ENCODE measurements around the gene SPAG17. TPM values are rescaled to one million over a fixed set of nuclear protein-coding genes. Genes with fewer than 3 reads are reported as not detected.

Gene SPAG17
- total and polyA plus RNA-seq, 2 experiments from 2014 or later, result 1.0 to 1.1 TPM

DNA sequence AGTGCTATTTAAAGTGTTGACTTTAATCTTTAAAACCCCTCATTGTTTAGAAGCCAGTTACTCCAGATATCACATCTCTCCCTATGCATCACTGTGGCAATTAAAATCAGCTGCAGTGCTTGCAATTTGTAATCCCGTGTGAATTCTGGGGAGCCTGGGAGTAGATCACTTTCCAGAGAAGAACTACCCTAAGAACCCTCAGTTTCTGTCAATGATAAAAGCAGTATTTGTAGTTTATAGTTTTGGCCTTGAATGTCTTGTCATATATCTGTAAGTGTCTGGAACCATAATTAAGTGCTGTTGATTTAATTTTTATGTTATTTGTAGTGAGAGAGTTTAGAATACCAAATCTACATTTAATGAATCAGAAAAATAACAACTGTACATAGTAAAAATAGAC, 5.5 kb upstream of the SPAG17 start:
- H3K27me3 ChIP-seq (ENCODE audit: insufficient read depth), result no peaks in the 10 kb centered on the region
- no peak overlapping the region for H3K27ac ChIP-seq (ENCODE audit: low read depth)
- no peak overlapping the region for H2AFZ ChIP-seq
- H3K4me3 ChIP-seq, result no peak overlapping the region
- H3K9me2 ChIP-seq (ENCODE audit: insufficient read depth), result no peaks in the 10 kb centered on the region; the same call in 1 of the 2 replicates
- TF ChIP-seq ZNF114 (CRISPR knock-in tag; IDR thresholded peaks at IDR 0.05) (no peak), EZH2 (IDR thresholded peaks at IDR 0.05; ENCODE audit: low read depth, unreplicated experiment) (no peak), EZH2phosphoT487 (IDR thresholded peaks at IDR 0.05; ENCODE audit: unreplicated experiment) (no peak), ZNF331 (CRISPR knock-in tag; IDR thresholded peaks at IDR 0.05; ENCODE audit: low read depth) (no peak), STAT1 (IDR thresholded peaks at IDR 0.05; ENCODE audit: unreplicated experiment) (no peak), JUNB (IDR thresholded peaks at IDR 0.05; ENCODE audit: unreplicated experiment) (no peak), NANOG (IDR thresholded peaks at IDR 0.05; ENCODE audit: borderline replicate concordance) (no peak), POLR2AphosphoS5 (IDR thresholded peaks at IDR 0.05; ENCODE audit: low read depth) (no peak), CREB1 (CRISPR knock-in tag; IDR thresholded peaks at IDR 0.05; ENCODE audit: low read depth) (no peak)
- TF ChIP-seq, protein P1, sequence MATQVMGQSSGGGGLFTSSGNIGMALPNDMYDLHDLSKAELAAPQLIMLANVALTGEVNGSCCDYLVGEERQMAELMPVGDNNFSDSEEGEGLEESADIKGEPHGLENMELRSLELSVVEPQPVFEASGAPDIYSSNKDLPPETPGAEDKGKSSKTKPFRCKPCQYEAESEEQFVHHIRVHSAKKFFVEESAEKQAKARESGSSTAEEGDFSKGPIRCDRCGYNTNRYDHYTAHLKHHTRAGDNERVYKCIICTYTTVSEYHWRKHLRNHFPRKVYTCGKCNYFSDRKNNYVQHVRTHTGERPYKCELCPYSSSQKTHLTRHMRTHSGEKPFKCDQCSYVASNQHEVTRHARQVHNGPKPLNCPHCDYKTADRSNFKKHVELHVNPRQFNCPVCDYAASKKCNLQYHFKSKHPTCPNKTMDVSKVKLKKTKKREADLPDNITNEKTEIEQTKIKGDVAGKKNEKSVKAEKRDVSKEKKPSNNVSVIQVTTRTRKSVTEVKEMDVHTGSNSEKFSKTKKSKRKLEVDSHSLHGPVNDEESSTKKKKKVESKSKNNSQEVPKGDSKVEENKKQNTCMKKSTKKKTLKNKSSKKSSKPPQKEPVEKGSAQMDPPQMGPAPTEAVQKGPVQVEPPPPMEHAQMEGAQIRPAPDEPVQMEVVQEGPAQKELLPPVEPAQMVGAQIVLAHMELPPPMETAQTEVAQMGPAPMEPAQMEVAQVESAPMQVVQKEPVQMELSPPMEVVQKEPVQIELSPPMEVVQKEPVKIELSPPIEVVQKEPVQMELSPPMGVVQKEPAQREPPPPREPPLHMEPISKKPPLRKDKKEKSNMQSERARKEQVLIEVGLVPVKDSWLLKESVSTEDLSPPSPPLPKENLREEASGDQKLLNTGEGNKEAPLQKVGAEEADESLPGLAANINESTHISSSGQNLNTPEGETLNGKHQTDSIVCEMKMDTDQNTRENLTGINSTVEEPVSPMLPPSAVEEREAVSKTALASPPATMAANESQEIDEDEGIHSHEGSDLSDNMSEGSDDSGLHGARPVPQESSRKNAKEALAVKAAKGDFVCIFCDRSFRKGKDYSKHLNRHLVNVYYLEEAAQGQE (IDR thresholded peaks at IDR 0.05; ENCODE audit: unreplicated experiment), result no peak
- TF ChIP-seq, protein P2, sequence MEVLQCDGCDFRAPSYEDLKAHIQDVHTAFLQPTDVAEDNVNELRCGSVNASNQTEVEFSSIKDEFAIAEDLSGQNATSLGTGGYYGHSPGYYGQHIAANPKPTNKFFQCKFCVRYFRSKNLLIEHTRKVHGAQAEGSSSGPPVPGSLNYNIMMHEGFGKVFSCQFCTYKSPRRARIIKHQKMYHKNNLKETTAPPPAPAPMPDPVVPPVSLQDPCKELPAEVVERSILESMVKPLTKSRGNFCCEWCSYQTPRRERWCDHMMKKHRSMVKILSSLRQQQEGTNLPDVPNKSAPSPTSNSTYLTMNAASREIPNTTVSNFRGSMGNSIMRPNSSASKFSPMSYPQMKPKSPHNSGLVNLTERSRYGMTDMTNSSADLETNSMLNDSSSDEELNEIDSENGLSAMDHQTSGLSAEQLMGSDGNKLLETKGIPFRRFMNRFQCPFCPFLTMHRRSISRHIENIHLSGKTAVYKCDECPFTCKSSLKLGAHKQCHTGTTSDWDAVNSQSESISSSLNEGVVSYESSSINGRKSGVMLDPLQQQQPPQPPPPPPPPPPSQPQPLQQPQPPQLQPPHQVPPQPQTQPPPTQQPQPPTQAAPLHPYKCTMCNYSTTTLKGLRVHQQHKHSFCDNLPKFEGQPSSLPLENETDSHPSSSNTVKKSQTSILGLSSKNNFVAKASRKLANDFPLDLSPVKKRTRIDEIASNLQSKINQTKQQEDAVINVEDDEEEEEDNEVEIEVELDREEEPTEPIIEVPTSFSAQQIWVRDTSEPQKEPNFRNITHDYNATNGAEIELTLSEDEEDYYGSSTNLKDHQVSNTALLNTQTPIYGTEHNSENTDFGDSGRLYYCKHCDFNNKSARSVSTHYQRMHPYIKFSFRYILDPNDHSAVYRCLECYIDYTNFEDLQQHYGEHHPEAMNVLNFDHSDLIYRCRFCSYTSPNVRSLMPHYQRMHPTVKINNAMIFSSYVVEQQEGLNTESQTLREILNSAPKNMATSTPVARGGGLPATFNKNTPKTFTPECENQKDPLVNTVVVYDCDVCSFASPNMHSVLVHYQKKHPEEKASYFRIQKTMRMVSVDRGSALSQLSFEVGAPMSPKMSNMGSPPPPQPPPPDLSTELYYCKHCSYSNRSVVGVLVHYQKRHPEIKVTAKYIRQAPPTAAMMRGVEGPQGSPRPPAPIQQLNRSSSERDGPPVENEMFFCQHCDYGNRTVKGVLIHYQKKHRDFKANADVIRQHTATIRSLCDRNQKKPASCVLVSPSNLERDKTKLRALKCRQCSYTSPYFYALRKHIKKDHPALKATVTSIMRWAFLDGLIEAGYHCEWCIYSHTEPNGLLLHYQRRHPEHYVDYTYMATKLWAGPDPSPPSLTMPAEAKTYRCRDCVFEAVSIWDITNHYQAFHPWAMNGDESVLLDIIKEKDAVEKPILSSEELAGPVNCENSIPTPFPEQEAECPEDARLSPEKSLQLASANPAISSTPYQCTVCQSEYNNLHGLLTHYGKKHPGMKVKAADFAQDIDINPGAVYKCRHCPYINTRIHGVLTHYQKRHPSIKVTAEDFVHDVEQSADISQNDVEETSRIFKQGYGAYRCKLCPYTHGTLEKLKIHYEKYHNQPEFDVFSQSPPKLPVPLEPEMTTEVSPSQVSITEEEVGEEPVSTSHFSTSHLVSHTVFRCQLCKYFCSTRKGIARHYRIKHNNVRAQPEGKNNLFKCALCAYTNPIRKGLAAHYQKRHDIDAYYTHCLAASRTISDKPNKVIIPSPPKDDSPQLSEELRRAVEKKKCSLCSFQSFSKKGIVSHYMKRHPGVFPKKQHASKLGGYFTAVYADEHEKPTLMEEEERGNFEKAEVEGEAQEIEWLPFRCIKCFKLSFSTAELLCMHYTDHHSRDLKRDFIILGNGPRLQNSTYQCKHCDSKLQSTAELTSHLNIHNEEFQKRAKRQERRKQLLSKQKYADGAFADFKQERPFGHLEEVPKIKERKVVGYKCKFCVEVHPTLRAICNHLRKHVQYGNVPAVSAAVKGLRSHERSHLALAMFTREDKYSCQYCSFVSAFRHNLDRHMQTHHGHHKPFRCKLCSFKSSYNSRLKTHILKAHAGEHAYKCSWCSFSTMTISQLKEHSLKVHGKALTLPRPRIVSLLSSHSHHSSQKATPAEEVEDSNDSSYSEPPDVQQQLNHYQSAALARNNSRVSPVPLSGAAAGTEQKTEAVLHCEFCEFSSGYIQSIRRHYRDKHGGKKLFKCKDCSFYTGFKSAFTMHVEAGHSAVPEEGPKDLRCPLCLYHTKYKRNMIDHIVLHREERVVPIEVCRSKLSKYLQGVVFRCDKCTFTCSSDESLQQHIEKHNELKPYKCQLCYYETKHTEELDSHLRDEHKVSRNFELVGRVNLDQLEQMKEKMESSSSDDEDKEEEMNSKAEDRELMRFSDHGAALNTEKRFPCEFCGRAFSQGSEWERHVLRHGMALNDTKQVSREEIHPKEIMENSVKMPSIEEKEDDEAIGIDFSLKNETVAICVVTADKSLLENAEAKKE (CRISPR knock-in tag; IDR thresholded peaks at IDR 0.05), result no peak
- TF ChIP-seq, protein P3, sequence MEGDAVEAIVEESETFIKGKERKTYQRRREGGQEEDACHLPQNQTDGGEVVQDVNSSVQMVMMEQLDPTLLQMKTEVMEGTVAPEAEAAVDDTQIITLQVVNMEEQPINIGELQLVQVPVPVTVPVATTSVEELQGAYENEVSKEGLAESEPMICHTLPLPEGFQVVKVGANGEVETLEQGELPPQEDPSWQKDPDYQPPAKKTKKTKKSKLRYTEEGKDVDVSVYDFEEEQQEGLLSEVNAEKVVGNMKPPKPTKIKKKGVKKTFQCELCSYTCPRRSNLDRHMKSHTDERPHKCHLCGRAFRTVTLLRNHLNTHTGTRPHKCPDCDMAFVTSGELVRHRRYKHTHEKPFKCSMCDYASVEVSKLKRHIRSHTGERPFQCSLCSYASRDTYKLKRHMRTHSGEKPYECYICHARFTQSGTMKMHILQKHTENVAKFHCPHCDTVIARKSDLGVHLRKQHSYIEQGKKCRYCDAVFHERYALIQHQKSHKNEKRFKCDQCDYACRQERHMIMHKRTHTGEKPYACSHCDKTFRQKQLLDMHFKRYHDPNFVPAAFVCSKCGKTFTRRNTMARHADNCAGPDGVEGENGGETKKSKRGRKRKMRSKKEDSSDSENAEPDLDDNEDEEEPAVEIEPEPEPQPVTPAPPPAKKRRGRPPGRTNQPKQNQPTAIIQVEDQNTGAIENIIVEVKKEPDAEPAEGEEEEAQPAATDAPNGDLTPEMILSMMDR (conservative IDR thresholded peaks at IDR 0.05; ENCODE audit: low read depth in 2 of 2), result no peak
- TF ChIP-seq, protein P4, sequence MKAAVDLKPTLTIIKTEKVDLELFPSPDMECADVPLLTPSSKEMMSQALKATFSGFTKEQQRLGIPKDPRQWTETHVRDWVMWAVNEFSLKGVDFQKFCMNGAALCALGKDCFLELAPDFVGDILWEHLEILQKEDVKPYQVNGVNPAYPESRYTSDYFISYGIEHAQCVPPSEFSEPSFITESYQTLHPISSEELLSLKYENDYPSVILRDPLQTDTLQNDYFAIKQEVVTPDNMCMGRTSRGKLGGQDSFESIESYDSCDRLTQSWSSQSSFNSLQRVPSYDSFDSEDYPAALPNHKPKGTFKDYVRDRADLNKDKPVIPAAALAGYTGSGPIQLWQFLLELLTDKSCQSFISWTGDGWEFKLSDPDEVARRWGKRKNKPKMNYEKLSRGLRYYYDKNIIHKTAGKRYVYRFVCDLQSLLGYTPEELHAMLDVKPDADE (IDR thresholded peaks at IDR 0.05), result no peak
- H3K27me3 Mint-ChIP-seq (ENCODE audit: insufficient read depth, low read depth, poor library complexity), result peaks cover 3% of the 10 kb centered on the region
- H3K79me2 ChIP-seq (replicated peaks; ENCODE audit: insufficient read depth), result no peaks in the 10 kb centered on the region
- no peak for ATAC-seq
- H3F3A ChIP-seq (replicated peaks; ENCODE audit: low read depth), result no peaks in the 10 kb centered on the region
- peaks cover 20% of the 10 kb centered on the region for H3K4me1 Mint-ChIP-seq
- no peaks in the 10 kb centered on the region for H3K36me3 ChIP-seq (ENCODE audit: insufficient read depth)
- H3K4me3 Mint-ChIP-seq, result no peak overlapping the region
- DNase-seq (ENCODE audit: low spot score), result no peak
- no peaks in the 10 kb centered on the region for H4K20me1 ChIP-seq (replicated peaks; ENCODE audit: insufficient read depth)
- no peak overlapping the region for H3K4me2 ChIP-seq
- H3K9me3 Mint-ChIP-seq, result peaks cover 11% of the 10 kb centered on the region; the same call in 2 of the 3 replicates
- peaks cover 9% of the 10 kb centered on the region; the same call in 2 of the 3 replicates for H3K36me3 Mint-ChIP-seq (ENCODE audit: low read depth)
- no peak overlapping the region for H3K27ac Mint-ChIP-seq
- peaks cover 20% of the 10 kb centered on the region for H3K4me1 ChIP-seq (ENCODE audit: insufficient read depth)
